Body of pancreas (tissue), 4 donors: ENCODE results near the gene TBC1D3D. TPM values are rescaled to one million over a fixed set of nuclear protein-coding genes. Genes with fewer than 3 reads are reported as not detected.
"Not testable (repeated sequence)": the region's sequence is repeated elsewhere in the genome, so short reads cannot be mapped to it uniquely, and the experiment has no call there.

Source experiments
- ATAC-seq: fragments of 150-250 bp; one replicate; pipeline ENCODE4 v1.9.1; 2016
- DNase-seq, 4 donors: peaks; one replicate each; pipeline ENCODE4 v3.0.0-alpha.2; 2019
- H3K27ac ChIP-seq, 4 donors: fragments of 200-600 bp; sonication (generic); 1 replicate in 3 of 4; 2 replicates in 1 of 4; pipeline versions ENCODE4 v1.5.1 to v1.6.1; 2016 to 2019; ENCODE audit warnings: mild to moderate bottlenecking in 1 of 4, mixed read lengths in 1 of 4, moderate library complexity in 1 of 4
- H3K27me3 ChIP-seq, 2 donors: fragments of 200-600 bp; sonication (generic); one replicate each; pipeline ENCODE4 v1.6.0; 2016; ENCODE audit warnings: mild to moderate bottlenecking in 1 of 2
- H3K36me3 ChIP-seq, 2 donors: fragments of 200-600 bp; sonication (generic); replicated peaks in 1 of 2; 2 replicates each; pipeline ENCODE4 v1.5.1; 2016; ENCODE audit warnings: low read depth in 2 of 2; ENCODE audit not compliant: insufficient read depth in 1 of 2
- H3K4me1 ChIP-seq: fragments of 200-600 bp; sonication (generic); one replicate; pipeline ENCODE4 v1.6.0; 2016
- H3K4me3 ChIP-seq, 2 donors: fragments of 200-600 bp; sonication (generic); 1 replicate in 1 of 2; 2 replicates in 1 of 2; pipeline ENCODE4 v1.5.1; 2016 to 2019
- H3K9me3 ChIP-seq, 3 donors: fragments of 200-600 bp; sonication (generic); 1 replicate in 2 of 3; 2 replicates in 1 of 3; pipeline ENCODE4 v1.5.1; 2016
- whole genome bisulfite sequencing, 2 donors: methylation state at CpG; one replicate each; pipeline ENCODE4 v1.1.5; 2017; 5-methylcytosine and 5-hydroxymethylcytosine counted together
- intact Hi-C: fragments of 100-400 bp; cut with DNase I; formaldehyde crosslinking; loops from one replicate; pipeline ENCODE4 v1.15.1; 2023
- total RNA-seq, 2 donors: library from RNA; depleted of rRNA; stranded (reverse); fragments of >200 nt; gene quantifications; one replicate each; pipeline ENCODE4 v1.1.0, GENCODE V29; 2016

The TBC1D3D gene
- not detected for total RNA-seq

DNA sequence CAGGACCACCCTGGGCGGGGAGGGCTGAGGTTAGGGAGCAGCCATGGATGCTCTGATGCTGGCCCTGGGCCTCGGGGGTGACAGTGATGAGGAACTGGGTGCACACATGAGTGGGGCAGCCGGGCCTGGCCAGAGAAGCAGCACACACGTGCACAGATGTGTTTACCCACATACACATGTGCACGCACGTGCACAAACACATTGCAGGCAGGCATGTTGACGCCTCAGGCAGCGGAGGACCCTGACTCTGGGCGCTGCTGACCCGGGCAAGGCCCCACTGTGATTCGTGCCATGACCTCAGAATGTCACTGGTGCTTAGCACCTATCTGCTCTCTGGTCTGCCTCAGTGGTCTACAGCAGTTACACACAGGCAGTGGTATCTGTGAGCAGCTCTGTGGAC is at the start of gene TBC1D3D:
Gene TBC1D3D, plus strand, starts transcription at position 301 of the 400 bp plus-strand sequence. CDS start 1,585 bp downstream, outside the sequence.
- WGBS, 2 donors, result no CpG with 5 or more reads among the region's 11 CpGs
- H3K36me3 ChIP-seq, H3K4me3 ChIP-seq, DNase-seq, intact Hi-C loops, H3K4me1 ChIP-seq, H3K9me3 ChIP-seq, ATAC-seq, H3K27me3 ChIP-seq, H3K27ac ChIP-seq: not testable (repeated sequence)

DNA sequence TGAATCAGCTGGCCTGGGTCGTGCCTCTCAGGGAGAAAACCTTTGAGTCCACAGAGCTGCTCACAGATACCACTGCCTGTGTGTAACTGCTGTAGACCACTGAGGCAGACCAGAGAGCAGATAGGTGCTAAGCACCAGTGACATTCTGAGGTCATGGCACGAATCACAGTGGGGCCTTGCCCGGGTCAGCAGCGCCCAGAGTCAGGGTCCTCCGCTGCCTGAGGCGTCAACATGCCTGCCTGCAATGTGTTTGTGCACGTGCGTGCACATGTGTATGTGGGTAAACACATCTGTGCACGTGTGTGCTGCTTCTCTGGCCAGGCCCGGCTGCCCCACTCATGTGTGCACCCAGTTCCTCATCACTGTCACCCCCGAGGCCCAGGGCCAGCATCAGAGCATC is 14.8 kb upstream of the TBC1D3D start, which contains the start of gene TBC1D3L:
Gene TBC1D3L, minus strand, starts transcription at position 101 of the 400 bp plus-strand sequence. CDS start 1,540 bp downstream, outside the sequence.
- intact Hi-C loops, ATAC-seq: not testable (repeated sequence)

More for the DNA sequence above, 14.8 kb upstream of the TBC1D3D start, which contains the start of gene TBC1D3L:
- not testable (repeated sequence) for H3K36me3 ChIP-seq, H3K9me3 ChIP-seq, H3K27me3 ChIP-seq, H3K4me3 ChIP-seq, H3K4me1 ChIP-seq, DNase-seq, H3K27ac ChIP-seq
- no CpG with 5 or more reads among the region's 11 CpGs for WGBS, 2 donors

Other genes with a start within 250 kb of the TBC1D3D start
- not detected for gene TBC1D3K, start 79.6 kb upstream of the TBC1D3D start, total RNA-seq
- gene TBC1D3L, start 14.9 kb upstream of the TBC1D3D start, total RNA-seq, result 10 to 100 TPM in 1 of 2 donors, 1 to 10 TPM in 1; 9.9 to 13.7 TPM
- not detected for gene TBC1D3C, start 64.7 kb downstream of the TBC1D3D start, total RNA-seq
- not detected for gene TBC1D3E, start 124.0 kb downstream of the TBC1D3D start, total RNA-seq
- not detected for gene TBC1D3, start 188.6 kb downstream of the TBC1D3D start, total RNA-seq